A673 (cell line): Measurements from ENCODE around the gene TMEM208. TPM values are rescaled to one million over a fixed set of nuclear protein-coding genes. Genes with fewer than 3 reads are reported as not detected.

Source experiments
- BruUV-seq: library from RNA; stranded (reverse); fragments of 400-500 nt; replicated peaks from 2 replicates; lab custom pipeline; 2021; lab: Mats Ljungman, UMichigan
- CTCF ChIA-PET: fragments of 300-600 bp; sonication (Branson Sonifier 250); formaldehyde crosslinking; loops from one replicate; lab custom pipeline; 2022; ENCODE audit warnings: antibody characterized with exemption; lab: Charles Lee
- POLR2A ChIA-PET: fragments of 300-600 bp; sonication (Branson Sonifier 250); formaldehyde crosslinking; loops from one replicate; lab custom pipeline; 2022; ENCODE audit warnings: antibody characterized with exemption; ENCODE audit not compliant: low non-redundant PET; lab: Charles Lee
- DNase-seq: peaks from one replicate; pipeline ENCODE4 v3.0.0-alpha.2; 2015; ENCODE audit warnings: low spot score
- H3K27ac ChIP-seq: fragments of 200-600 bp; sonication (generic); 2 replicates; pipeline ENCODE4 v1.5.1; 2016; ENCODE audit warnings: mixed run types, low read depth, mild to moderate bottlenecking, mixed read lengths, antibody characterized with exemption, low read length; ENCODE audit not compliant: poor library complexity, severe bottlenecking
- H3K27me3 ChIP-seq: fragments of 200-600 bp; sonication (generic); replicated peaks from 2 replicates; pipeline ENCODE4 v1.6.1; 2017; ENCODE audit warnings: mixed run types, low read depth, mild to moderate bottlenecking, mixed read lengths, antibody characterized with exemption, low read length; ENCODE audit not compliant: insufficient read depth, poor library complexity
- H3K36me3 ChIP-seq: fragments of 200-600 bp; sonication (generic); 2 replicates; pipeline ENCODE4 v1.6.1; 2016; ENCODE audit warnings: mixed run types, mild to moderate bottlenecking, mixed read lengths, antibody characterized with exemption, low read length; ENCODE audit not compliant: insufficient read depth, poor library complexity, severe bottlenecking
- H3K4me1 ChIP-seq: fragments of 200-600 bp; sonication (generic); 2 replicates; pipeline ENCODE4 v1.6.1; 2017; ENCODE audit warnings: mixed run types, mild to moderate bottlenecking, mixed read lengths, antibody characterized with exemption, low read length; ENCODE audit not compliant: insufficient read depth, poor library complexity, severe bottlenecking
- H3K4me3 ChIP-seq: fragments of 200-600 bp; sonication (generic); 2 replicates; pipeline ENCODE4 v1.5.1; 2016; ENCODE audit warnings: low read depth, mixed run types, mild to moderate bottlenecking, mixed read lengths, low read length; ENCODE audit not compliant: poor library complexity, severe bottlenecking
- H3K9me3 ChIP-seq: fragments of 200-600 bp; sonication (generic); 2 replicates; pipeline ENCODE4 v1.6.1; 2016; ENCODE audit warnings: mixed run types, low read depth, mild to moderate bottlenecking, mixed read lengths, antibody characterized with exemption, low read length; ENCODE audit not compliant: poor library complexity, severe bottlenecking
- CTCF ChIP-seq: fragments of 300-800, 200-600 bp; sonication (generic); conservative IDR thresholded peaks from 2 replicates; pipeline ENCODE4 v1.5.1; 2017; ENCODE audit warnings: low read depth, mild to moderate bottlenecking, antibody characterized with exemption, low read length, moderate library complexity, mixed read lengths
- EZH2 ChIP-seq: fragments of 200-600 bp; sonication (generic); IDR thresholded peaks from 2 replicates; pipeline ENCODE4 v1.6.1; 2017; ENCODE audit warnings: borderline replicate concordance, low read depth, mild to moderate bottlenecking, mixed read lengths, antibody characterized with exemption, low read length; ENCODE audit not compliant: poor library complexity, severe bottlenecking
- intact Hi-C: fragments of 100-400 bp; cut with micrococcal nuclease; formaldehyde crosslinking; loops from one replicate; pipeline ENCODE4 v1.10.0; 2022; ENCODE audit not compliant: unreplicated experiment
- total RNA-seq: library from RNA; stranded (reverse); gene quantifications from 2 replicates; pipeline ENCODE4 v1.2.3, GENCODE V29; 2021

Gene TMEM208
- total RNA-seq, 1 experiment from 2014 or later = 38.2 TPM

DNA sequence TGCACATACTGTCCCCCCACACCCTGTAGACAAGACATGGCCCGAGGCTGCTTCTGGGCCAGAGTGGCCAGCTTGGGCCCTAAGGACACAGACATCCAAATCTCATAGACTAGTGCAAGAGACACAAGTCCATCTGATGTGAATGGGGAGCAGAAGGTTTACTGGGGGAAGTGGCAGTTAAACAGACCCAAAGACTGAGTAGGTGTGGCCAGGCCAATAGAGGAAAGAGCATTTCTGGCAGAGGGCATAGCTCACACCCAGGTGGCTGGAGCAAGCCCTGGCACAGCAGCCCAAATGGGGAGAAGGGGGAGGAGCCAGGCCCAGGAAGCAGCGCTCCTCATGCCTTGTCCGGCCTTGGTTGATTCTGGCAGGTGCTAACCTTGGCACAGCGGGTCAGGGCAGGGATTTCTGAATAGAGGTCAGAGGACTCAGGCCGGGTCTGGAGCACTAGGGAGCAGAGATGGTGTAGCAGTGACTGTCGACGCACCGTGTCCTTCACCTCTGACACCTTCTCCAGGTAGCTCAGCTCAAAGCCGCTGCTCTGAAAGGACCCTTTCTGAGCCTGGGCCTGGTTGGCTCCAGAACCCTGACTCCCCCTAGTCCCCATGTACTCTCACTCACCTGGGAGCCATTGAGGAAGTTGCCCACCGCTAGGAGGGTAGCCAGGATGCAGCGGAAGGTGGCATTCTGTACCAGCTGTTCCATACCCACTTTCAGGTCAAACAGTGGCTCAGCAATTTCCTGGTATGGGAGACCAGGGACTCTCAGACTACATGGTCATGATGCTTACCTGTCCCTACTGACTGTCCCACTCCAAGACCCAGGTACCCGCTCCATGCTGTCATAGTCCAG lies 4.1 kb downstream of the TMEM208 start:
- no peaks in the 10 kb centered on the region for H3K27me3 ChIP-seq
- ChIA-PET POLR2A (interaction anchor here (0.6 kb wide), 1 partner anchor 13 kb away, joined by 3 read pairs; no protein-coding TSS in a partner anchor), CTCF (no interaction called here)
- DNase-seq = no peak
- peaks cover 14% of the 10 kb centered on the region for H3K4me1 ChIP-seq
- intact Hi-C loops = no loop called here
- H3K27ac ChIP-seq = no peak overlapping the region
- TF ChIP-seq EZH2 (no peak), CTCF (no peak)
- peaks cover 67% of the 10 kb centered on the region for H3K36me3 ChIP-seq
- no peak overlapping the region for H3K4me3 ChIP-seq
- no peaks in the 10 kb centered on the region for H3K9me3 ChIP-seq
- BruUV-seq = no TSS peak

GRCh38 chr16:67233596-67233995 lies 6.7 kb downstream of the TMEM208 start:
- no peak for DNase-seq
- no peak overlapping the region for H3K27ac ChIP-seq
- H3K9me3 ChIP-seq = no peaks in the 10 kb centered on the region
- POLR2A ChIA-PET = no interaction called here
- CTCF ChIA-PET = no interaction called here
- H3K36me3 ChIP-seq = peaks cover 82% of the 10 kb centered on the region
- H3K4me3 ChIP-seq = no peak overlapping the region
- H3K4me1 ChIP-seq = no peaks in the 10 kb centered on the region
- intact Hi-C loops = no loop called here
- BruUV-seq = no TSS peak
- TF ChIP-seq EZH2 (no peak), CTCF (no peak)
- H3K27me3 ChIP-seq = no peaks in the 10 kb centered on the region

- TF ChIP-seq EZH2 (no peak), CTCF (no peak)
- Histone ChIP-seq H3K36me3 (peaks cover 78% of the 10 kb centered on the region), H3K4me3 (no peak overlapping the region), H3K27ac (no peak overlapping the region), H3K27me3 (no peaks in the 10 kb centered on the region), H3K4me1 (no peaks in the 10 kb centered on the region), H3K9me3 (no peaks in the 10 kb centered on the region)
- DNase-seq = no peak
- POLR2A ChIA-PET = no interaction called here
- intact Hi-C loops = no loop called here
- BruUV-seq = no TSS peak
- CTCF ChIA-PET = no interaction called here
Observed at GRCh38 chr16:67234180-67234597, 7.3 kb downstream of the TMEM208 start.
